ENCODE measurements around the gene HHIP.

The HHIP gene

DNA sequence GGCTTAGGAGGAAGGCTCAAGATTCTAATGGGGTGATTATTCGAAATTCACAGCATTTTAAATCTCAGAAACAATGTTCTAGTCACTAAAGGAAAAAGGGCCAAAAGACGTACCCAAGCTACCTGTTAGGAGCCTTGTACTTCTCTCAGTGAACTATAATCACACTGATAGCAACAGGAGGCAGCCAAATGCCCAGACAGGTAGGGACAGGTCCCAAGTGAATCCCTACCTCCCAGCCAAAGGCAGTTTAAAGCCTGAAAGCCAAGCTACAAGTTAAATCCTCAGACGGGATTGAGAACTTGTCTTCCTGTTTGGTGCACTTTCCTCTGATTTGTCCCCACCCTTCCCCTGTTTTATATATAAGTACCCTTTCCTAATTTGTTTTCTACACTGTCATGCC, 24.3 kb upstream of the HHIP start:
- Histone ChIP-seq H3K4me1 (no peaks in the 10 kb centered on the region), H3K27me3 (no peaks in the 10 kb centered on the region), H3K9me3 (no peaks in the 10 kb centered on the region), H3K4me3 (ENCODE audit: low read depth, low read length) (no peak overlapping the region), H3K36me3 (no peaks in the 10 kb centered on the region)
- DNase-seq = no peak
- no peak for TF ChIP-seq CTCF (IDR thresholded peaks at IDR 0.05; ENCODE audit: low read depth, low read length)

GRCh38 chr4:144627663-144628076, 18.3 kb upstream of the HHIP start:
- no peaks in the 10 kb centered on the region for H3K27me3 ChIP-seq
- TF ChIP-seq CTCF (IDR thresholded peaks at IDR 0.05; ENCODE audit: low read depth, low read length) = no peak
- H3K36me3 ChIP-seq = no peaks in the 10 kb centered on the region
- no peak for DNase-seq
- no peaks in the 10 kb centered on the region for H3K4me1 ChIP-seq
- no peaks in the 10 kb centered on the region for H3K9me3 ChIP-seq
- no peak overlapping the region for H3K4me3 ChIP-seq (ENCODE audit: low read depth, low read length)

DNA sequence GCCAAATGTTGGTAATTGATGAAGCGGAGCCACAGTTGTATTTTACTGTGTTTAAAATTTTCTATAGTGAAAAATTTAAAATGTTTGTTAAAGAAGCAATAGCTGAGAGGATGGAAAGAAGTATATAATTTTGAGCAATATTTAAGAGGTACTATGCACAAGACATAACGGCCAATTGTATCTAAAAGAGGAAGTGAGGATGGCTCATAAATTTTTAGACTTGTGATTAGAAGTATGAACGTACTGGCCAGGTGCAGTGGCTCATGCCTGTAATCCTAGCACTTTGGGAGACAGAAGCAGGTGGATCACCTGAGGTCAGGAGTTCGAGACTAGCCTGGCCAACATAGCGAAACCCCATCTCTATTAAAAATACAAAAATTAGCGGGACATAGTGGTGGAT, 12.7 kb upstream of the HHIP start:
- no peaks in the 10 kb centered on the region for H3K27me3 ChIP-seq
- H3K4me3 ChIP-seq (ENCODE audit: low read depth, low read length) = no peak overlapping the region
- no peak for DNase-seq
- H3K9me3 ChIP-seq = no peaks in the 10 kb centered on the region
- H3K36me3 ChIP-seq = no peaks in the 10 kb centered on the region
- no peaks in the 10 kb centered on the region for H3K4me1 ChIP-seq
- no peak for TF ChIP-seq CTCF (IDR thresholded peaks at IDR 0.05; ENCODE audit: low read depth, low read length)

GRCh38 chr4:144634978-144635747, 10.8 kb upstream of the HHIP start:
- H3K4me1 ChIP-seq = no peaks in the 10 kb centered on the region
- H3K4me3 ChIP-seq (ENCODE audit: low read depth, low read length) = no peak overlapping the region
- DNase-seq = no peak
- H3K27me3 ChIP-seq = peaks cover 3% of the 10 kb centered on the region; the same call in 1 of the 2 replicates
- no peaks in the 10 kb centered on the region for H3K36me3 ChIP-seq
- no peak for TF ChIP-seq CTCF (IDR thresholded peaks at IDR 0.05; ENCODE audit: low read depth, low read length)
- H3K9me3 ChIP-seq = no peaks in the 10 kb centered on the region

GRCh38 chr4:144644368-144645101, 1.4 kb upstream of the HHIP start:
- H3K4me1 ChIP-seq = no peaks in the 10 kb centered on the region
- DNase-seq = no peak
- TF ChIP-seq CTCF (IDR thresholded peaks at IDR 0.05; ENCODE audit: low read depth, low read length) = no peak
- no peak overlapping the region for H3K4me3 ChIP-seq (ENCODE audit: low read depth, low read length)
- H3K9me3 ChIP-seq = no peaks in the 10 kb centered on the region
- peaks cover 44% of the 10 kb centered on the region for H3K27me3 ChIP-seq
- H3K36me3 ChIP-seq = no peaks in the 10 kb centered on the region

DNA sequence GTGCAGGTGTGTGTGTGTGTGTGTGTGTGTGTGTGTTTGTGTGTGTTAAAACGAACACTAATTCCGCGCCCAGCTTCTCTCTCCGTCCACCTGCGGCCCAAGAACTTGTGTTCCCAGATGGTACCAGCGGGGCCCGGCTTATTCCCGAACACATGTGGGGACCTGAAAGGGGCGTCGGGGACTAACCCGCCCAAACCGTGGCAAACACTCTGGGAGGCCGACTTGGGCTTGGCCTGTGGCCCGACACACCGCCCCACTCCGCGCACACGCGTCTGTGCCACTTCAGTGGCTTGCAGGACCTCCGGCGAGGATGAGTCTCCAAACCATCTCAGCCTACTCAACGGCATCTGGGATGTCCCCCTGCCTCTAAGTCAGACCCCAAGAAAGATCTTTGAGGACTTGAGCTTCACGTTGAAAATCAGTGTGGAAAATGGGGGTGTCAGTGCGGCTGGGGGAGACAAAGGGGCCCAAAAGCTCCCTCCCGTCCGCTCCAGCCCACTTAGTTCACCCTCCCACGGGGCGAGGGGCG, 790 bp upstream of the HHIP start:
- DNase-seq = no peak
- Histone ChIP-seq H3K4me1 (no peaks in the 10 kb centered on the region), H3K27me3 (peaks cover 41% of the 10 kb centered on the region), H3K36me3 (no peaks in the 10 kb centered on the region), H3K9me3 (no peaks in the 10 kb centered on the region), H3K4me3 (ENCODE audit: low read depth, low read length) (peak overlapping the region; percentile 28)
- no peak for TF ChIP-seq CTCF (IDR thresholded peaks at IDR 0.05; ENCODE audit: low read depth, low read length)
